Left ventricle myocardium inferior (tissue), 1 donor: ENCODE data around the gene GSK3A. TPM values are rescaled to one million over a fixed set of nuclear protein-coding genes. Genes with fewer than 3 reads are reported as not detected.

Source experiments
- DNase-seq: peaks from one replicate; pipeline ENCODE4 v3.0.0-alpha.2; 2020
- H3K27ac ChIP-seq: fragments of 200-600 bp; replicated peaks from 2 replicates; pipeline ENCODE4 v1.8.0; 2021
- H3K27me3 ChIP-seq: fragments of 200-600 bp; 2 replicates; pipeline ENCODE4 v1.8.0; 2021; ENCODE audit warnings: low read depth
- H3K36me3 ChIP-seq: fragments of 200-600 bp; 2 replicates; pipeline ENCODE4 v1.8.0; 2021
- H3K4me1 ChIP-seq: fragments of 200-600 bp; 2 replicates; pipeline ENCODE4 v1.8.0; 2021
- H3K4me3 ChIP-seq: fragments of 200-600 bp; 2 replicates; pipeline ENCODE4 v1.8.0; 2021; ENCODE audit warnings: mild to moderate bottlenecking, moderate library complexity
- H3K9me3 ChIP-seq: fragments of 200-600 bp; replicated peaks from 2 replicates; pipeline ENCODE4 v1.8.0; 2021
- intact Hi-C: fragments of 100-400 bp; cut with micrococcal nuclease; formaldehyde crosslinking; loops from one replicate; pipeline ENCODE4 v1.11.0; 2022
- total RNA-seq: library from RNA; stranded (reverse); fragmentation: NEBNext Ultra II Directional; extraction: Animal tissue kit (Norgen Biotek cat#: 25700); gene quantifications from one replicate; pipeline ENCODE4 v1.2.1, GENCODE V29; 2021
- TF ChIP-seq, protein P1 (sequence below): fragments of 200-600 bp; IDR thresholded peaks from 2 replicates; pipeline ENCODE4 v1.8.0; 2021; ENCODE audit warnings: antibody characterized with exemption, mild to moderate bottlenecking, borderline replicate concordance
- donor health status: DM: no; HTN: yes; CAD: no; lungs with severe emphysema.

Gene GSK3A
- total RNA-seq, 1 donor from 2014 or later, result 37.6 TPM

- H3K4me3 ChIP-seq, result peak overlapping the region; percentile 90
- TF ChIP-seq, protein P1, sequence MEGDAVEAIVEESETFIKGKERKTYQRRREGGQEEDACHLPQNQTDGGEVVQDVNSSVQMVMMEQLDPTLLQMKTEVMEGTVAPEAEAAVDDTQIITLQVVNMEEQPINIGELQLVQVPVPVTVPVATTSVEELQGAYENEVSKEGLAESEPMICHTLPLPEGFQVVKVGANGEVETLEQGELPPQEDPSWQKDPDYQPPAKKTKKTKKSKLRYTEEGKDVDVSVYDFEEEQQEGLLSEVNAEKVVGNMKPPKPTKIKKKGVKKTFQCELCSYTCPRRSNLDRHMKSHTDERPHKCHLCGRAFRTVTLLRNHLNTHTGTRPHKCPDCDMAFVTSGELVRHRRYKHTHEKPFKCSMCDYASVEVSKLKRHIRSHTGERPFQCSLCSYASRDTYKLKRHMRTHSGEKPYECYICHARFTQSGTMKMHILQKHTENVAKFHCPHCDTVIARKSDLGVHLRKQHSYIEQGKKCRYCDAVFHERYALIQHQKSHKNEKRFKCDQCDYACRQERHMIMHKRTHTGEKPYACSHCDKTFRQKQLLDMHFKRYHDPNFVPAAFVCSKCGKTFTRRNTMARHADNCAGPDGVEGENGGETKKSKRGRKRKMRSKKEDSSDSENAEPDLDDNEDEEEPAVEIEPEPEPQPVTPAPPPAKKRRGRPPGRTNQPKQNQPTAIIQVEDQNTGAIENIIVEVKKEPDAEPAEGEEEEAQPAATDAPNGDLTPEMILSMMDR, result no peak
- H3K27me3 ChIP-seq, result no peaks in the 10 kb centered on the region
- peaks cover 93% of the 10 kb centered on the region for H3K4me1 ChIP-seq
- no peaks in the 10 kb centered on the region for H3K9me3 ChIP-seq
- H3K27ac ChIP-seq, result peak overlapping the region; percentile 98
- peaks cover 7% of the 10 kb centered on the region for H3K36me3 ChIP-seq
- no peak for DNase-seq
- intact Hi-C loops, result no loop called here
Measured at GRCh38 chr19:42279155-42279901, 36.9 kb upstream of the GSK3A start.

DNA sequence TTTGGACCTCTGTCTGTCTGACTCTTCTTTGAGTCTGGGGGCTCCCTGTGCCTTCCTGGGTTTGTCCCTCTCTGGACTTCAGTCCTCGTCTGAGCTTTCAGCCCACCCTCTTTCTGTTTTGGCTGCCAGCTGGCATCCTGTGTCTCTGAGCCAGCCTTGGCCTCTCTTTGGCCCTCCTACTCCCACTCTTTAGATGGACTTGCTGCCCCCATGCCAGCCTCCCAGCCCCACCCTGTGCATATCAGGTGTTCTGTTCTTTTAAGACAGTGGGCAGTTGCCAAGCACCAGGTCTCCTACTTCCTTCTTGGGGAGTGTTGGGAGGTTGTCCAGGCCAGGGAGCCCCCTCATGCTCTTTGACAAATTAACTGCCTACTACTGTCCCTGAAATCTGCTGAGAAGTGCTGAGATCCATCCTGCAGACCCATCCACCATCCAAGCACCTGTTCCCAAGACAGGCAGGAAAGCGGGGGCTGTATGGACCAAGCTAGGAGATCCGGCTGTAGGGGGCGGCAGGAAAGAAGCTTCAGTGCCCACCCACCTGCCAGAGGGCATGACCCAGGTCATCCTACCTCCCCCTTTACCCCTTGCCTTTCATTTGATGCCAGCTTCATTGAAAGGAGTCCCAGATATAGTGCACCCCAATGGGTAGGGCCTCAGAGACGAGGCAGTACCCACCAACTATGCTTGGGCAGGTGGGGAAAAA lies 36.2 kb upstream of the GSK3A start:
- intact Hi-C loops, result no loop called here
- Histone ChIP-seq H3K36me3 (peaks cover 14% of the 10 kb centered on the region), H3K4me1 (peaks cover 97% of the 10 kb centered on the region), H3K9me3 (no peaks in the 10 kb centered on the region), H3K27me3 (no peaks in the 10 kb centered on the region), H3K4me3 (peak overlapping the region; percentile 90), H3K27ac (peak overlapping the region; percentile 98)
- DNase-seq, result no peak
- TF ChIP-seq, protein P1, result no peak

GRCh38 chr19:42277821-42278451 lies 35.5 kb upstream of the GSK3A start:
- Histone ChIP-seq H3K4me3 (peak overlapping the region; percentile 90), H3K36me3 (peaks cover 21% of the 10 kb centered on the region), H3K9me3 (no peaks in the 10 kb centered on the region), H3K4me1 (peaks cover 90% of the 10 kb centered on the region), H3K27me3 (no peaks in the 10 kb centered on the region), H3K27ac (peak overlapping the region; percentile 98)
- intact Hi-C loops, result no loop called here
- TF ChIP-seq, protein P1, result no peak
- no peak for DNase-seq

DNA sequence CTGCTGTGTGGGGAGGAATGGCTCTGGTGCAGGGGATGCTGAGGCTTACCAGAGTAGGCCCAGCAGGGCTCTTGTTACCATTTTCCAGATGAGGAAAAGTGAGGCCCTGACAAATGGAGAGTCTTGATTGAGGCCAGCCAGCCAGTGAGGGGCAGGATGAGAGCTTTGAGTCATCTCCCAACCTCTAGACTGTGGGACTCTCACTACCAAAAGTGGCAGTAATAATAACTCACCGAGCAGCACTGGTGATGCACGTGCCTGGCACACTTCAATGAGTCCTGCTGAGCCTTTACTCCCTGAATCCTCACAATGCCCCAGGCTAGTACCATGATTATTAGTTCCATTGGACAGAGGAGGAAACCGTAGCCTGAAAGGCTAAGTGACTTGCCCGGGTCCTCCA lies 34.4 kb upstream of the GSK3A start:
- Histone ChIP-seq H3K27me3 (no peaks in the 10 kb centered on the region), H3K4me1 (peaks cover 80% of the 10 kb centered on the region), H3K27ac (peak overlapping the region; percentile 98), H3K9me3 (no peaks in the 10 kb centered on the region), H3K36me3 (peaks cover 32% of the 10 kb centered on the region), H3K4me3 (no peak overlapping the region)
- TF ChIP-seq, protein P1, result no peak
- intact Hi-C loops, result no loop called here
- DNase-seq, result no peak

- H3K9me3 ChIP-seq, result no peaks in the 10 kb centered on the region
- DNase-seq, result no peak
- peaks cover 32% of the 10 kb centered on the region for H3K36me3 ChIP-seq
- TF ChIP-seq, protein P1, result no peak
- peaks cover 80% of the 10 kb centered on the region for H3K4me1 ChIP-seq
- no peak overlapping the region for H3K4me3 ChIP-seq
- H3K27ac ChIP-seq, result peak overlapping the region; percentile 98
- H3K27me3 ChIP-seq, result no peaks in the 10 kb centered on the region
- intact Hi-C loops, result no loop called here
Measured at GRCh38 chr19:42276284-42276683, 33.9 kb upstream of the GSK3A start.
